Hepatocyte (in vitro differentiated cells): ENCODE measurements around the gene CDK16.

Experiments
- CTCF ChIP-seq: fragments of 200-600 bp; sonication (generic); IDR thresholded peaks from 2 replicates; pipeline ENCODE4 v1.5.1; 2016; ENCODE audit warnings: antibody characterized with exemption, mild to moderate bottlenecking; ENCODE audit not compliant: poor library complexity
- EZH2 ChIP-seq: fragments of 200-600 bp; sonication (generic); IDR thresholded peaks from 2 replicates; pipeline ENCODE4 v1.6.1; 2016; ENCODE audit warnings: antibody characterized with exemption, mild to moderate bottlenecking, borderline replicate concordance
- EZH2phosphoT487 ChIP-seq: fragments of 200-600 bp; sonication (generic); IDR thresholded peaks from one replicate; pipeline ENCODE4 v1.6.1; 2018; ENCODE audit warnings: antibody characterized with exemption, mild to moderate bottlenecking, low read depth, moderate library complexity; ENCODE audit not compliant: unreplicated experiment, severe bottlenecking

- no peak for TF ChIP-seq CTCF
- TF ChIP-seq EZH2, result no peak
- TF ChIP-seq EZH2phosphoT487, result no peak
These were observed 39.1 kb upstream of the CDK16 start for GRCh38 chrX:47179221-47179927.
